K562 (cell line): ENCODE results near the gene STC2. TPM values are rescaled to one million over a fixed set of nuclear protein-coding genes. Genes with fewer than 3 reads are reported as not detected.

ENCODE experiments used
- ATAC-seq: fragments of 200-7000 bp; cut with Tn5 transposase; 3 replicates; pipeline ENCODE4 v1.9.1; 2020; ENCODE audit warnings: moderate library complexity
- BruUV-seq: library from RNA; stranded (reverse); fragments of 400-500 nt; replicated peaks from 2 replicates; lab custom pipeline; 2021; lab: Mats Ljungman, UMichigan
- CTCF ChIA-PET: fragments of 300-600 bp; formaldehyde crosslinking; extraction: SDS; loops from one replicate; lab custom pipeline; 2021; ENCODE audit warnings: low intra/inter-chr PET ratio; lab: Yijun Ruan, JAX
- POLR2A ChIA-PET: fragments of 300-600, 350-650 bp; sonication (Branson Sonifier 250); formaldehyde crosslinking; extraction: SDS; loops from one replicate; lab custom pipeline; 2021; ENCODE audit warnings: antibody characterized with exemption, inconsistent platforms; lab: Yijun Ruan, JAX
- DNase-seq, 4 experiments: peaks; one replicate each; pipeline versions ENCODE4 v3.0.0 to v3.0.0-alpha.2; 2011 to 2018; ENCODE audit warnings: low spot score in 3 of 4, mixed read lengths in 3 of 4; ENCODE audit errors: extremely low read depth in 1 of 4
- FAIRE-seq: peaks from 2 replicates; lab custom pipeline; 2011; peaks lifted over from hg19 to GRCh38; lab: Jason Lieb, UNC
- H2AFZ ChIP-seq: 2 replicates; pipeline ENCODE4 v1.6.0; 2011; ENCODE audit warnings: low read depth, low read length, control low read depth, inconsistent platforms
- H3K27ac ChIP-seq: fragments of 200-600 bp; 3 replicates; pipeline ENCODE4 v1.8.0; 2011; ENCODE audit warnings: low read depth, mild to moderate bottlenecking, control low read depth, inconsistent platforms, low read length, moderate library complexity, mixed read lengths; ENCODE audit errors: extremely low read depth
- H3K27me3 ChIP-seq, 2 experiments: fragments of 300-600 bp in 1 of 2; 2 replicates in 1 of 2; 3 replicates in 1 of 2; pipeline versions ENCODE4 v1.6.0 to v1.8.0; 2011; ENCODE audit warnings: inconsistent platforms in 2 of 2, low read length in 2 of 2, mild to moderate bottlenecking in 1 of 2, mixed read lengths in 1 of 2, moderate library complexity in 1 of 2; ENCODE audit not compliant: control insufficient read depth in 2 of 2, insufficient read depth in 2 of 2
- H3K36me3 ChIP-seq: fragments of 300-600 bp; 3 replicates; pipeline ENCODE4 v1.8.0; 2011; ENCODE audit warnings: mild to moderate bottlenecking, low read length, inconsistent platforms; ENCODE audit not compliant: control insufficient read depth, insufficient read depth
- H3K4me1 ChIP-seq, 2 experiments: fragments of 200-600 bp in 1 of 2; replicated peaks in 1 of 2; 2 replicates in 1 of 2; 3 replicates in 1 of 2; pipeline versions ENCODE4 v1.5.1 to v1.8.0; 2011; ENCODE audit warnings: inconsistent platforms in 2 of 2, low read length in 2 of 2, mild to moderate bottlenecking in 1 of 2, mixed read lengths in 1 of 2, moderate library complexity in 1 of 2; ENCODE audit not compliant: control insufficient read depth in 2 of 2, insufficient read depth in 2 of 2
- H3K4me2 ChIP-seq: 2 replicates; pipeline ENCODE4 v1.6.1; 2011; ENCODE audit warnings: low read length, control low read depth, inconsistent platforms, mixed read lengths; ENCODE audit not compliant: insufficient read depth
- H3K4me3 ChIP-seq: fragments of 200-600 bp; sonication (generic), shearing (Covaris generic); 2 replicates; pipeline ENCODE4 v1.5.1; 2016; ENCODE audit warnings: control low read depth, inconsistent platforms
- H3K79me2 ChIP-seq: fragments of 200-600 bp; 3 replicates; pipeline ENCODE4 v1.8.0; 2011; ENCODE audit warnings: low read length, inconsistent platforms; ENCODE audit not compliant: control insufficient read depth, insufficient read depth
- H3K9ac ChIP-seq, 2 experiments: 2 replicates each; pipeline versions ENCODE4 v1.6.0 to v1.6.1; 2011; ENCODE audit warnings: low read depth in 2 of 2, low read length in 2 of 2, control low read depth in 1 of 2, inconsistent platforms in 1 of 2, mild to moderate bottlenecking in 1 of 2, mixed read lengths in 1 of 2; ENCODE audit not compliant: insufficient read depth in 1 of 2
- H3K9me1 ChIP-seq: one replicate; pipeline ENCODE4 v1.6.0; 2011; ENCODE audit warnings: inconsistent platforms, mild to moderate bottlenecking, low read length, moderate library complexity; ENCODE audit not compliant: control insufficient read depth, insufficient read depth
- H3K9me3 ChIP-seq: replicated peaks from 2 replicates; pipeline ENCODE4 v1.5.1; 2011; ENCODE audit warnings: low read depth, low read length, inconsistent platforms; ENCODE audit not compliant: control insufficient read depth, insufficient read depth
- H4K20me1 ChIP-seq: replicated peaks from 2 replicates; pipeline ENCODE4 v1.6.1; 2011; ENCODE audit warnings: low read length, inconsistent platforms, mixed read lengths; ENCODE audit not compliant: control insufficient read depth, insufficient read depth
- CHCHD3 ChIP-seq: fragments of 250-450 bp; sonication (Bioruptor Pico); IDR thresholded peaks from 2 replicates; pipeline ENCODE4 v2.1.2; 2022; ENCODE audit warnings: mild to moderate bottlenecking
- E2F5 ChIP-seq: sonication (generic); formaldehyde crosslinking; IDR thresholded peaks from 2 replicates; pipeline ENCODE4 v1.8.0; 2022; ENCODE audit warnings: mild to moderate bottlenecking, missing genetic modification reagents
- HSF4 ChIP-seq: fragments of 250-450 bp; sonication (Bioruptor Pico); IDR thresholded peaks from 2 replicates; pipeline ENCODE4 v2.1.2; 2022; ENCODE audit warnings: mild to moderate bottlenecking, moderate library complexity, borderline replicate concordance
- SMAD2 ChIP-seq: fragments of 150-350 bp; IDR thresholded peaks from 2 replicates; pipeline ENCODE4 v1.6.1; 2014; ENCODE audit warnings: low read depth, mild to moderate bottlenecking, low read length
- WGBS: fragments of 100-300 bp; shearing (Covaris generic); methylation state at CpG from one replicate; pipeline ENCODE4 v1.1.6; 2016; ENCODE audit warnings: low coverage, mixed read lengths; ENCODE audit not compliant: insufficient coverage; ENCODE audit errors: missing lambda C conversion rate; 5-methylcytosine and 5-hydroxymethylcytosine counted together
- in situ Hi-C: fragments of 300-500 bp; cut with MboI; formaldehyde crosslinking; loops from 4 replicates; pipeline ENCODE4 v1.15.0; 2018; ENCODE audit warnings: inconsistent platforms, mixed read lengths
- intact Hi-C: fragments of 100-400 bp; cut with micrococcal nuclease; formaldehyde crosslinking; loops from 2 replicates; pipeline ENCODE4 v1.14.2; 2022
- polyA plus RNA-seq, 8 experiments: library from polyadenylated mRNA; depleted of rRNA in 4 of 8; stranded (reverse) in 5 of 8; unstranded in 3 of 8; fragments of >200 nt; fragmentation: Nextera tagmentation in 2 of 8; fragmentation: Illumina TruSeq in 1 of 8; extraction: Ambion mirVana in 2 of 8; extraction: Trizol in 1 of 8; gene quantifications; 2 replicates each; pipeline versions ENCODE4 v1.2.1 to v1.2.3, GENCODE V29; 2011 to 2014; ENCODE audit warnings: inconsistent platforms in 1 of 8, missing spikeins in 1 of 8
- total RNA-seq, 7 experiments: library from RNA; depleted of rRNA in 6 of 7; stranded (reverse); fragments of >200 nt in 6 of 7; fragmentation: Illumina TruSeq in 2 of 7; extraction: Trizol in 2 of 7; gene quantifications; 2 replicates each; pipeline versions ENCODE4 v1.2.1 to v1.2.3, GENCODE V29; 2011 to 2021; ENCODE audit warnings: low replicate concordance in 1 of 7

Gene STC2
- total and polyA plus RNA-seq, 9 of the 15 experiments (the other 6 are each of a cell fraction or from before 2014, with no cell fraction given) = 0.62 to 31.7 (median 7.4) TPM

GRCh38 chr5:173319646-173320045, 8.6 kb downstream of the STC2 start:
- FAIRE-seq (no peak), ATAC-seq (no peak), DNase-seq (no peak)
- Histone ChIP-seq H3K4me3 (no peak overlapping the region), H3K36me3 (peaks cover 79% of the 10 kb centered on the region; the same call in 2 of the 3 replicates), H3K79me2 (0 out of 3 replicates have a peak, but pooled peaks cover 6% of the 10 kb centered on the region), H3K27me3 (no peaks in the 10 kb centered on the region), H3K9me3 (no peaks in the 10 kb centered on the region), H4K20me1 (no peaks in the 10 kb centered on the region), H3K9ac (no peak overlapping the region), H3K9me1 (no peaks in the 10 kb centered on the region), H3K27ac (no peak overlapping the region), H3K4me1 (peaks cover 15 to 31% of the 10 kb centered on the region in 2 experiments), H3K4me2 (no peak overlapping the region), H2AFZ (no peak overlapping the region)
- BruUV-seq = no TSS peak
- TF ChIP-seq E2F5 (CRISPR knock-in tag) (no peak), HSF4 (CRISPR knock-in tag) (no peak), CHCHD3 (CRISPR knock-in tag) (no peak), SMAD2 (no peak)
- intact Hi-C loops = loop anchor here (10.0 kb wide), 2 partner anchors 545 to 565 kb away; partner anchors contain the start of genes CPEB4 and DUSP1
- 92% methylated on average over 4 of the region's 5 CpGs for WGBS
- CTCF ChIA-PET = no interaction called here
- POLR2A ChIA-PET = interaction anchor here (0.6 to 3.1 kb wide), 3 partner anchors 9 to 16 kb away, joined by 4 to 18 read pairs (median 5); no protein-coding TSS in a partner anchor
- in situ Hi-C loops = no loop called here
